K562 (cell line): ENCODE results near the gene ACBD3. TPM values are rescaled to one million over a fixed set of nuclear protein-coding genes. Genes with fewer than 3 reads are reported as not detected.

Experiments used
- ATAC-seq: fragments of 200-7000 bp; cut with Tn5 transposase; 3 replicates; pipeline ENCODE4 v1.9.1; 2020; ENCODE audit warnings: moderate library complexity
- BruUV-seq: library from RNA; stranded (reverse); fragments of 400-500 nt; replicated peaks from 2 replicates; lab custom pipeline; 2021; lab: Mats Ljungman, UMichigan
- CTCF ChIA-PET: fragments of 300-600 bp; formaldehyde crosslinking; extraction: SDS; loops from one replicate; lab custom pipeline; 2021; ENCODE audit warnings: low intra/inter-chr PET ratio; lab: Yijun Ruan, JAX
- POLR2A ChIA-PET: fragments of 300-600, 350-650 bp; sonication (Branson Sonifier 250); formaldehyde crosslinking; extraction: SDS; loops from one replicate; lab custom pipeline; 2021; ENCODE audit warnings: antibody characterized with exemption, inconsistent platforms; lab: Yijun Ruan, JAX
- DNase-seq, 4 experiments: peaks; one replicate each; pipeline versions ENCODE4 v3.0.0 to v3.0.0-alpha.2; 2011 to 2018; ENCODE audit warnings: low spot score in 3 of 4, mixed read lengths in 3 of 4; ENCODE audit errors: extremely low read depth in 1 of 4
- FAIRE-seq: peaks from 2 replicates; lab custom pipeline; 2011; peaks lifted over from hg19 to GRCh38; lab: Jason Lieb, UNC
- H2AFZ ChIP-seq: 2 replicates; pipeline ENCODE4 v1.6.0; 2011; ENCODE audit warnings: low read depth, low read length, control low read depth, inconsistent platforms
- H3K27ac ChIP-seq: fragments of 200-600 bp; 3 replicates; pipeline ENCODE4 v1.8.0; 2011; ENCODE audit warnings: low read depth, mild to moderate bottlenecking, control low read depth, inconsistent platforms, low read length, moderate library complexity, mixed read lengths; ENCODE audit errors: extremely low read depth
- H3K27me3 ChIP-seq, 2 experiments: fragments of 300-600 bp in 1 of 2; 2 replicates in 1 of 2; 3 replicates in 1 of 2; pipeline versions ENCODE4 v1.6.0 to v1.8.0; 2011; ENCODE audit warnings: inconsistent platforms in 2 of 2, low read length in 2 of 2, mild to moderate bottlenecking in 1 of 2, mixed read lengths in 1 of 2, moderate library complexity in 1 of 2; ENCODE audit not compliant: control insufficient read depth in 2 of 2, insufficient read depth in 2 of 2
- H3K36me3 ChIP-seq: fragments of 300-600 bp; 3 replicates; pipeline ENCODE4 v1.8.0; 2011; ENCODE audit warnings: mild to moderate bottlenecking, low read length, inconsistent platforms; ENCODE audit not compliant: control insufficient read depth, insufficient read depth
- H3K4me1 ChIP-seq, 2 experiments: fragments of 200-600 bp in 1 of 2; replicated peaks in 1 of 2; 2 replicates in 1 of 2; 3 replicates in 1 of 2; pipeline versions ENCODE4 v1.5.1 to v1.8.0; 2011; ENCODE audit warnings: inconsistent platforms in 2 of 2, low read length in 2 of 2, mild to moderate bottlenecking in 1 of 2, mixed read lengths in 1 of 2, moderate library complexity in 1 of 2; ENCODE audit not compliant: control insufficient read depth in 2 of 2, insufficient read depth in 2 of 2
- H3K4me2 ChIP-seq: 2 replicates; pipeline ENCODE4 v1.6.1; 2011; ENCODE audit warnings: low read length, control low read depth, inconsistent platforms, mixed read lengths; ENCODE audit not compliant: insufficient read depth
- H3K4me3 ChIP-seq: fragments of 200-600 bp; sonication (generic), shearing (Covaris generic); 2 replicates; pipeline ENCODE4 v1.5.1; 2016; ENCODE audit warnings: control low read depth, inconsistent platforms
- H3K79me2 ChIP-seq: fragments of 200-600 bp; 3 replicates; pipeline ENCODE4 v1.8.0; 2011; ENCODE audit warnings: low read length, inconsistent platforms; ENCODE audit not compliant: control insufficient read depth, insufficient read depth
- H3K9ac ChIP-seq, 2 experiments: 2 replicates each; pipeline versions ENCODE4 v1.6.0 to v1.6.1; 2011; ENCODE audit warnings: low read depth in 2 of 2, low read length in 2 of 2, control low read depth in 1 of 2, inconsistent platforms in 1 of 2, mild to moderate bottlenecking in 1 of 2, mixed read lengths in 1 of 2; ENCODE audit not compliant: insufficient read depth in 1 of 2
- H3K9me1 ChIP-seq: one replicate; pipeline ENCODE4 v1.6.0; 2011; ENCODE audit warnings: inconsistent platforms, mild to moderate bottlenecking, low read length, moderate library complexity; ENCODE audit not compliant: control insufficient read depth, insufficient read depth
- H3K9me3 ChIP-seq: replicated peaks from 2 replicates; pipeline ENCODE4 v1.5.1; 2011; ENCODE audit warnings: low read depth, low read length, inconsistent platforms; ENCODE audit not compliant: control insufficient read depth, insufficient read depth
- H4K20me1 ChIP-seq: replicated peaks from 2 replicates; pipeline ENCODE4 v1.6.1; 2011; ENCODE audit warnings: low read length, inconsistent platforms, mixed read lengths; ENCODE audit not compliant: control insufficient read depth, insufficient read depth
- EP400 ChIP-seq: fragments of 450-650 bp; IDR thresholded peaks from 2 replicates; pipeline ENCODE4 v1.6.1; 2017; ENCODE audit warnings: antibody characterized with exemption, mild to moderate bottlenecking, moderate library complexity
- HEY1 ChIP-seq: fragments of 250-450 bp; sonication (Bioruptor Pico); IDR thresholded peaks from 2 replicates; pipeline ENCODE4 v1.5.0; 2020; ENCODE audit warnings: mild to moderate bottlenecking, moderate library complexity, borderline replicate concordance
- KAT7 ChIP-seq: sonication (generic); formaldehyde crosslinking; IDR thresholded peaks from 2 replicates; pipeline ENCODE4 v1.8.0; 2022; ENCODE audit warnings: missing genetic modification reagents, mild to moderate bottlenecking, borderline replicate concordance
- RAD21 ChIP-seq, 2 experiments: fragments of 250-450 bp in 1 of 2; fragments of 450-650 bp in 1 of 2; sonication (Bioruptor Pico) in 1 of 2; formaldehyde crosslinking in 1 of 2; IDR thresholded peaks in 1 of 2; conservative IDR thresholded peaks in 1 of 2; 2 replicates each; pipeline versions ENCODE4 v1.4.0 to v1.8.0; 2020 to 2022; ENCODE audit warnings: mild to moderate bottlenecking in 2 of 2, moderate library complexity in 1 of 2
- RBM34 ChIP-seq: fragments of 200-400 bp; formaldehyde crosslinking; IDR thresholded peaks from 2 replicates; pipeline ENCODE4 v1.6.1; 2018; ENCODE audit warnings: low read length, borderline replicate concordance; ENCODE audit not compliant: insufficient read depth
- SOX6 ChIP-seq: fragments of 450-650 bp; IDR thresholded peaks from 2 replicates; pipeline ENCODE4 v1.6.1; 2014; ENCODE audit warnings: mild to moderate bottlenecking
- SREBF2 ChIP-seq: sonication (generic); formaldehyde crosslinking; IDR thresholded peaks from 2 replicates; pipeline ENCODE4 v1.4.0; 2020; ENCODE audit warnings: mild to moderate bottlenecking, missing genetic modification reagents
- ZNF717 ChIP-seq: fragments of 250-450 bp; sonication (Bioruptor Pico); IDR thresholded peaks from 2 replicates; pipeline ENCODE4 v1.5.0; 2021
- WGBS: fragments of 100-300 bp; shearing (Covaris generic); methylation state at CpG from one replicate; pipeline ENCODE4 v1.1.6; 2016; ENCODE audit warnings: low coverage, mixed read lengths; ENCODE audit not compliant: insufficient coverage; ENCODE audit errors: missing lambda C conversion rate; 5-methylcytosine and 5-hydroxymethylcytosine counted together
- in situ Hi-C: fragments of 300-500 bp; cut with MboI; formaldehyde crosslinking; loops from 4 replicates; pipeline ENCODE4 v1.15.0; 2018; ENCODE audit warnings: inconsistent platforms, mixed read lengths
- intact Hi-C: fragments of 100-400 bp; cut with micrococcal nuclease; formaldehyde crosslinking; loops from 2 replicates; pipeline ENCODE4 v1.14.2; 2022
- polyA plus RNA-seq, 8 experiments: library from polyadenylated mRNA; depleted of rRNA in 4 of 8; stranded (reverse) in 5 of 8; unstranded in 3 of 8; fragments of >200 nt; fragmentation: Nextera tagmentation in 2 of 8; fragmentation: Illumina TruSeq in 1 of 8; extraction: Ambion mirVana in 2 of 8; extraction: Trizol in 1 of 8; gene quantifications; 2 replicates each; pipeline versions ENCODE4 v1.2.1 to v1.2.3, GENCODE V29; 2011 to 2014; ENCODE audit warnings: inconsistent platforms in 1 of 8, missing spikeins in 1 of 8
- total RNA-seq, 7 experiments: library from RNA; depleted of rRNA in 6 of 7; stranded (reverse); fragments of >200 nt in 6 of 7; fragmentation: Illumina TruSeq in 2 of 7; extraction: Trizol in 2 of 7; gene quantifications; 2 replicates each; pipeline versions ENCODE4 v1.2.1 to v1.2.3, GENCODE V29; 2011 to 2021; ENCODE audit warnings: low replicate concordance in 1 of 7
- TF ChIP-seq, protein P1 (sequence below): fragments of 450-650 bp; conservative IDR thresholded peaks from 2 replicates; pipeline ENCODE4 v1.6.1; 2016; ENCODE audit warnings: missing genetic modification characterization, low read depth, mild to moderate bottlenecking, control low read depth, missing compliant biosample characterization
- TF ChIP-seq, protein P2 (sequence below): fragments of 450-650 bp; IDR thresholded peaks from 2 replicates; pipeline ENCODE4 v1.6.1; 2014; ENCODE audit warnings: low read depth, mild to moderate bottlenecking, moderate library complexity, borderline replicate concordance

ACBD3 gene
- total and polyA plus RNA-seq, 9 of the 15 experiments (the other 6 are each of a cell fraction or from before 2014, with no cell fraction given): 11.1 to 36.7 (median 26.9) TPM

DNA sequence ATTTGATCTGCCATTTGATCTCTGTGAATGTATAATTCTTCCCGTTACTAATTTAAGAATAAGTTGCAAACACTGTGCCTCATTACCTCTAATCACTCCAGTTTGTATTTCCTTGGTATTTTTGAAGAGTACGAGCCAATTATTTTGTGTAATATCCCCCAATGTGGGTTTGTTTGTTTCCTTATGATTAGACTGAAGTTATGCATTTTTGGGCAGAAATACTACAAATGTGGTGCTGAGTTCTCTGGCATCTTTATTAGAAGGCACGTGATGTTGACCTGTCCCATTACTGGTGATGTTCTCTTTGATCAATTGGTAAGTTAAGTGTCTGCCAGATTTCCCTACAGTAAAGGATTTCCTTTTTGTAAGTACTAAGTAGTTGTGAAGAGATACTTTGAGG, 47.3 kb upstream of the ACBD3 start:
- intact Hi-C loops (no loop called here), in situ Hi-C loops (no loop called here)
- TF ChIP-seq RAD21 (CRISPR knock-in tag; conservative IDR thresholded peaks at IDR 0.05 in 1 of 2, IDR thresholded peaks at IDR 0.05 in 1 of 2): no peak
- no peak for TF ChIP-seq SOX6
- no peak for TF ChIP-seq SREBF2 (CRISPR knock-in tag)
- TF ChIP-seq RBM34: no peak
- TF ChIP-seq EP400: no peak
- TF ChIP-seq, protein P1, sequence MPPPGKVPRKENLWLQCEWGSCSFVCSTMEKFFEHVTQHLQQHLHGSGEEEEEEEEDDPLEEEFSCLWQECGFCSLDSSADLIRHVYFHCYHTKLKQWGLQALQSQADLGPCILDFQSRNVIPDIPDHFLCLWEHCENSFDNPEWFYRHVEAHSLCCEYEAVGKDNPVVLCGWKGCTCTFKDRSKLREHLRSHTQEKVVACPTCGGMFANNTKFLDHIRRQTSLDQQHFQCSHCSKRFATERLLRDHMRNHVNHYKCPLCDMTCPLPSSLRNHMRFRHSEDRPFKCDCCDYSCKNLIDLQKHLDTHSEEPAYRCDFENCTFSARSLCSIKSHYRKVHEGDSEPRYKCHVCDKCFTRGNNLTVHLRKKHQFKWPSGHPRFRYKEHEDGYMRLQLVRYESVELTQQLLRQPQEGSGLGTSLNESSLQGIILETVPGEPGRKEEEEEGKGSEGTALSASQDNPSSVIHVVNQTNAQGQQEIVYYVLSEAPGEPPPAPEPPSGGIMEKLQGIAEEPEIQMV (tag): no peak
- TF ChIP-seq ZNF717: no peak
- TF ChIP-seq HEY1: no peak
- TF ChIP-seq KAT7: no peak
- TF ChIP-seq, protein P2, sequence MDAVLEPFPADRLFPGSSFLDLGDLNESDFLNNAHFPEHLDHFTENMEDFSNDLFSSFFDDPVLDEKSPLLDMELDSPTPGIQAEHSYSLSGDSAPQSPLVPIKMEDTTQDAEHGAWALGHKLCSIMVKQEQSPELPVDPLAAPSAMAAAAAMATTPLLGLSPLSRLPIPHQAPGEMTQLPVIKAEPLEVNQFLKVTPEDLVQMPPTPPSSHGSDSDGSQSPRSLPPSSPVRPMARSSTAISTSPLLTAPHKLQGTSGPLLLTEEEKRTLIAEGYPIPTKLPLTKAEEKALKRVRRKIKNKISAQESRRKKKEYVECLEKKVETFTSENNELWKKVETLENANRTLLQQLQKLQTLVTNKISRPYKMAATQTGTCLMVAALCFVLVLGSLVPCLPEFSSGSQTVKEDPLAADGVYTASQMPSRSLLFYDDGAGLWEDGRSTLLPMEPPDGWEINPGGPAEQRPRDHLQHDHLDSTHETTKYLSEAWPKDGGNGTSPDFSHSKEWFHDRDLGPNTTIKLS: no peak
- H4K20me1 ChIP-seq: no peaks in the 10 kb centered on the region
- no peak overlapping the region for H3K4me3 ChIP-seq
- WGBS: 91% methylated on average over 3 of the region's 3 CpGs
- H3K9me1 ChIP-seq: no peaks in the 10 kb centered on the region
- H3K27me3 ChIP-seq: no peaks in the 10 kb centered on the region
- DNase-seq (no peak), ATAC-seq (no peak), FAIRE-seq (no peak)
- ChIA-PET POLR2A (interaction anchor here (0.5 to 1.0 kb wide), 3 partner anchors 10 to 145 kb away, joined by 3 to 4 read pairs (median 3); partner anchors contain the start of gene MIXL1), CTCF (no interaction called here)
- H2AFZ ChIP-seq: no peak overlapping the region
- H3K36me3 ChIP-seq: peaks cover 67% of the 10 kb centered on the region
- no peak overlapping the region for H3K9ac ChIP-seq
- no peaks in the 10 kb centered on the region for H3K4me1 ChIP-seq
- H3K9me3 ChIP-seq: no peaks in the 10 kb centered on the region
- H3K79me2 ChIP-seq: no peaks in the 10 kb centered on the region
- BruUV-seq: no TSS peak
- H3K4me2 ChIP-seq: no peak overlapping the region
- H3K27ac ChIP-seq: no peak overlapping the region
